ENCODE data around the gene PRDX2.

PRDX2 gene

DNA sequence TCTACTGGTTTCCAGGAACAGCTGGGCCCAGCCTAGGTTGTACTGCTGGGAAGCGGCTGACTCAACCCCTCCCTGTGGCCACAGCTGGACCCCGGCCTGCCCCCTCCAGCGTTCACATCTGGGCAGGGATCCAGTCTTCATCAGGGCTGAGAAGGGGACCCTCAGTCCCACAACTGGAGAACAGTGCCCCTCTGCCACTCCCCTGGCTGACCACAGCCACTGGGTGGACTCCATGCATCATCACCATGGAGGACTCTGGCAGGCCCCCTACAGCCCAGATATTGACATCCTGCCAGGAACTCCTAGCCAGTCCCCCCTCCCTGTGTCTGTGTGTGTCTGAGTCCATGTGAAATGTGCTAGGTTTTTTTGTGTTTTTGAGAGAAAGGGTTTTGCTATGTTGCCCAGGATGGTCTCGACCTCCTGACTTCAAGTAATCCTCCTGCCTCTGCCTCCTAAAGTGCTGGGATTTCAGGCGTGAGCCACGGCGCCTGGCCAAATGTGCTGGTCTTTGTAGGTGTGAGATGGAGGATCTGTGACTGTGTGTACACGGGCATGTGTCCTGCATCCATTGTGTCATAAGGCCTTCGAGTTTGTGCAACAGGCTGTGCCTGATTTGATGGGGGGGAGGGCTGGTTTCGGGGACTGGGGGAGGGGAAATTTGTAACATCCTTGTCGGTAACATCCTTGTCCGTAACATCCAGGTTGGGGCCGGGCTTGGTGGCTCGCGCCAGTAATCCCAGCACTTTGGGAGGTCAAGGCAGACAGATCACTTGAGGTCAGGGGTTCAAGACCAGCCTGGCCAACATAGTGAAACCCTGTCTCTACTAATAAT, 22.2 kb downstream of the PRDX2 start:
- peak; percentile 94 for DNase-seq

GRCh38 chr19:12778905-12779161, 22.8 kb downstream of the PRDX2 start:
- no peak for DNase-seq

- peak; percentile 90 for DNase-seq
Observed at GRCh38 chr19:12778017-12778904, 23.3 kb downstream of the PRDX2 start.

- DNase-seq: peak; percentile 90
Observed at GRCh38 chr19:12777217-12778016, 24.2 kb downstream of the PRDX2 start.

DNA sequence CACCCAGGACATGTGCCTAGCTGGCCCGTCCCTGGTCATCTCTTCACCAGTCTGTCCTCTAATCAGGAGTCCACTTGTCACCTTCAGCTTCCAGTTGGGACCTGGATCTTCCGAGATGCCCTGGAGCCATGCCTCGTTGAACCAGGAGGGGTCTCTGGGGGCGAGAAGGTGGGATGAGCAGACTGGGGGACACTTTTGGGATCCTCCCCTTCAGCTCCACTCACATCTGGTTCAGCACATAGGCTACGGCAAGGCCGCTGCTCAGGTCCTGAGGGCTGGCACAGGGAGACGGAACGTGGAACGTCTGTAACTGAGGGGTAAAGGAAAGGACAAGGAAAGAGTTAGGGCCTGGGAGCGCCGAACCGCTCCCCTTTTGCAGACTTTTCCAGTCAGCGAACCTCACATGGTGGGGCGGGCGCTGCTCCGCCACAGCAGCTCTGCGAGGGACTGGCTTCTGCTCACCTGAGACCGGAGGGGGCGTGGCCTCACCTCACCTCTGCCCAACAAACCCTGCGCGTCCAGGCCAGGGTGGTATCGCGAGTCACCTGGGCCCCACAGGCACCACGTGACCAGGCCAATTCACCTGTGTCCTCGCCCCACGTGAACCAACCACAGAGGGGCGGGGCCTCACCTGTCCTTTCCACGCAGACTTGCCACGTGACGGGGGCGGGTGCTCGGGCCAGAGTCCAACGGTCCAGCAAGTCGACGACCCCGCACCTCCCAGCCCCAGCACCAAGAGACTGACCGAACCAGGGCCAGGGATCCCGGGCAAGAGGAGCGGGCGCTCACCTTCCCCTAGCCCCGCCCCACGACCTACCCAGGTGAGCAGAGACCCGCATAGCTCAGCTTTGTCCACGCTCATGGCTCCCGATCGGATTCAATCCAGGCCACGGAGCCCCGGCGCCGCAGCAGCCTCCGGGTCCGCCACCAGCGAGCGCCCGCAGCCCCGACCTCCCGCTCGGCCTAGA, 26.7 kb downstream of the PRDX2 start, which contains the start of gene HOOK2:
Gene HOOK2, minus strand, starts transcription at position 965 of the 968 bp plus-strand sequence. Its CDS starts 103 bp downstream, at position 862.
- DNase-seq: no peak

DNA sequence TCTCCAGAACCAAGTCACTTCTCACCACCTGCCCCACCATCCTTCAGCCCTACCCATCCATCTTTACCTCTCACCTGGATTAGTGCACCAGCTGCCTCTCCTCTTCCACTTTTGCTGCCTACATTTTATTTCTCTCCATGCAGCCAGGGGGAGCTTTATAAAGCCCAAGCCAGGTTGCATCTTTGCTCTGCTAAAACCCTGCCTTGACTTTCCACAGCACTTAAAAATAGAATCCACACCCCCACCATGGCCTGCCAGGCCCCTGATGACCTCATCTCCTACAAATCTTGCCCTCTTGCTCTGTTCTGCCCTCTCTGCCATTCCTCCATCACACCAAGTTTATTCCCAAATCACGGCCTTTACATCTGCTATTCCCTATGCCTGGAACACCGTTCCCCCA, 28.0 kb downstream of the PRDX2 start:
- DNase-seq: no peak

DNA sequence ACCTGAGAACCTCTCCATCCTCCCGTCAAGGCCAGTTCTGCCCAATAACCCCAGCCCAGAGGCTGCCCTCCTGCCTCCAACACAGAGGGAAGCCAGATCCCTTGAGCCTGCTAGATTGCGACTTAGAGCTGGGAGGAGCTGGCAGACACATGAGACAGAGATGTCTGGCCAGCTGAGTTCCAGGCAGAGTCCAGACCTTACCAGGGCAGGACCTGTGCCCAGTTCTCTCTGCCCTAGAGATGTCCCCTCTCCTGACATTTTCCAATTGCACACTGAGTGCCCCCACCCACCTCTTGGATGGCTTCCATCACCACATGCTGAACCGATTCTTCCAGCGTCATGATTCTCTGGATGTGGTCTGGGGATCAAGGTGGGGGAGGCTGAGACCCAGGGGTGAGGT, 29.3 kb downstream of the PRDX2 start:
- no peak for DNase-seq

GRCh38 chr19:12770922-12771321, 30.7 kb downstream of the PRDX2 start:
- DNase-seq: no peak

- DNase-seq: peak; percentile 69
Observed at GRCh38 chr19:12769689-12770088, 31.9 kb downstream of the PRDX2 start.

GRCh38 chr19:12767666-12768065, 33.9 kb downstream of the PRDX2 start:
- no peak for DNase-seq

- no peak for DNase-seq
Observed at GRCh38 chr19:12767150-12767549, 34.5 kb downstream of the PRDX2 start.

- DNase-seq: peak; percentile 88
Observed at GRCh38 chr19:12766051-12766521, 35.5 kb downstream of the PRDX2 start.

DNA sequence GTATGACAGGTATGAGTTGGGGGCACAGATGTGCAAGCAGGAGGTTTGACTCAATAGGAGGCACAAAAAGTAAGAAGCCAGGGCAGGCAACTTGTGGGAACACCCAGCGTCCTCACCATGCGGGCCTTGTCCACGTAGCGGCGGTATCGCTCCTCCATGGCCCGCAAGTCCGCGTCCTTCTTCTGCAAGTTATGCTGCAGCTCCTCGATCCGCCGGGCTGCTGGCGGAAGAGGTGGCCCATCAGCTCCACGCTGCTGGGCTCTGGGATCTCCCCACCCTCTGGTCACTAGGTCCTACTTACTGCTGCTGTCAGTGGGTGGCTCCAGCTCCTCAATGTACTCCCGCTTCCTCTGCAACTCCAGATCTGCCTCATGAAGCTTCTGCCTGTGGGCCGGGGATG, 36.9 kb downstream of the PRDX2 start:
- DNase-seq: no peak

- DNase-seq: no peak
Observed at GRCh38 chr19:12763100-12763499, 38.5 kb downstream of the PRDX2 start.

DNA sequence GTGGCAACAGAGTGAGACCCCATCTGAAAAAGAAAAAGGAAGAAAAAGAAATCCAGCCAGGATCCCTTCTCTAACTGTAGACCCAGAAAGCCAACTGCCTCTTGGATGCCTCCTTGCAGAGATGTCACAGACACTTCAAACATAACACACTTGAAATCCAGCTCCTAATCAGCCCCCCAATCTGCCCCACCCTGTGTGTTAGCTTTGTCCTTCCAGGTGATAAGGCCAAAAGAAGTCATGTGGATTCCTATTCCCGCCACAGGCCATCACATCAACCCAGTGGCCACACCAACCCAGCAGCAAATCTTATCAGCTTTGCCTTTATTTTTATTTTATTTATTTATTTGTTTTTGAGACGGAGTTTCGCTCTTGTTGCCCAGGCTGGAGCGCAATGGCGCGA, 41.9 kb downstream of the PRDX2 start:
- no peak for DNase-seq

GRCh38 chr19:12757544-12758274, 43.9 kb downstream of the PRDX2 start:
- DNase-seq: peak; percentile 83

DNA sequence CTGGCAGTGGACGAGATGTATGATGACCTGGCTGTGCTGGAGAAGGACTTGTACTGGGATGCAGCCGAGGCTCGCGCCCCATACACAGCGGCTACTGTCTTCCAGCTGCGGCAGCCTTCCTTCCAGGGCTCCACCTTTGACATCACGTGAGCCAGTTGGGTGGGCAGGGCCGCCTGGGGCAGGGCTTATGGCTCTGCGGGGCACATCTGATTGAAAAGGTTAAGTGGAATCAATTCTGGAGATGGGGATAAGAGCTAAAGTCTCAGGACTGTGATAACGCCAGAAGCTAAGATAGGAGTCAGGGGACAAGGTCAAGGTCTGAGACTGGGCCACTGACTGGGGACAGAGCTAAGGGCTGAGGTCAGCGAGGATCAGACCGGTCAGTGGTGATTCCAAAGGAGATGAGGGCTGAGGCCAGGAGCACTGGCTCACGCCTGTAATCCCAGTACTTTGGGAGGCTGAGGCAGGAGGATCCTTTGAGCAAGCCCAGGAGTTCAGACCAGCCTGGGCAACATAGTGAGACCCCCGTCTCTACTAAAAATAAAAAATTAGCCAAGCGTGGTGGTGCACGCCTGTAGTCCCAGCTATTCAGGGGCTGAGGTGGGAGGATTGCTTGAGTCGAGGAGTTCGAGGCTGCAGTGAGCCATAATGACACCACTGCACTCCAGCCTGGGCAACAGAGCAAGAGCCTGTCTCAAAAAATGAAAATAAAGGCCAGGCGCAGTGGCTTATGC, 45.3 kb downstream of the PRDX2 start:
- no peak for DNase-seq

- DNase-seq: no peak
Observed at GRCh38 chr19:12754465-12755196, 47.0 kb downstream of the PRDX2 start.

GRCh38 chr19:12752056-12752781, 49.4 kb downstream of the PRDX2 start:
- DNase-seq: no peak

All from right hindlimb (tissue), 1 donor.